ENCODE measurements around the gene PODXL2. TPM values are rescaled to one million over a fixed set of nuclear protein-coding genes. Genes with fewer than 3 reads are reported as not detected.

PODXL2 gene
- polyA plus RNA-seq, 1 experiment, result 3.4 TPM

- no peak for TF ChIP-seq CTCF (IDR thresholded peaks at IDR 0.05; ENCODE audit: insufficient read depth, low read depth, low read length)
- Histone ChIP-seq H3K27me3 (ENCODE audit: control insufficient read depth, insufficient read depth, low read length) (no peaks in the 10 kb centered on the region), H3K4me3 (ENCODE audit: low read depth, low read length) (no peak overlapping the region), H3K36me3 (ENCODE audit: control insufficient read depth, insufficient read depth, low read length) (peaks cover 9% of the 10 kb centered on the region)
- POLR2A ChIA-PET, result no interaction called here
- CTCF ChIA-PET, result interaction anchor here (1.6 kb wide), 1 partner anchor 21 kb away, joined by 3 read pairs; no protein-coding TSS in a partner anchor
- DNase-seq (ENCODE audit: low read depth), result no peak
These were observed 83.5 kb downstream of the PODXL2 start for GRCh38 chr3:127712461-127712860.

- DNase-seq (ENCODE audit: low read depth), result no peak
- no peak for TF ChIP-seq CTCF (IDR thresholded peaks at IDR 0.05; ENCODE audit: insufficient read depth, low read depth, low read length)
- Histone ChIP-seq H3K36me3 (ENCODE audit: control insufficient read depth, insufficient read depth, low read length) (peaks cover 9% of the 10 kb centered on the region), H3K27me3 (ENCODE audit: control insufficient read depth, insufficient read depth, low read length) (no peaks in the 10 kb centered on the region), H3K4me3 (ENCODE audit: low read depth, low read length) (no peak overlapping the region)
- POLR2A ChIA-PET, result no interaction called here
- CTCF ChIA-PET, result interaction anchor here (1.2 to 1.6 kb wide), 2 partner anchors 22 to 31 kb away, joined by 3 to 4 read pairs; no protein-coding TSS in a partner anchor
These were observed 84.1 kb downstream of the PODXL2 start for GRCh38 chr3:127712881-127713771.

GRCh38 chr3:127714125-127714571, 85.2 kb downstream of the PODXL2 start:
- no peak overlapping the region for H3K4me3 ChIP-seq (ENCODE audit: low read depth, low read length)
- H3K36me3 ChIP-seq (ENCODE audit: control insufficient read depth, insufficient read depth, low read length), result peaks cover 9% of the 10 kb centered on the region
- POLR2A ChIA-PET, result no interaction called here
- H3K27me3 ChIP-seq (ENCODE audit: control insufficient read depth, insufficient read depth, low read length), result no peaks in the 10 kb centered on the region
- no peak for DNase-seq (ENCODE audit: low read depth)
- CTCF ChIA-PET, result interaction anchor here (1.2 kb wide), 1 partner anchor 30 kb away, joined by 4 read pairs; no protein-coding TSS in a partner anchor
- no peak for TF ChIP-seq CTCF (IDR thresholded peaks at IDR 0.05; ENCODE audit: insufficient read depth, low read depth, low read length)

GRCh38 chr3:127714866-127715265, 85.9 kb downstream of the PODXL2 start:
- H3K36me3 ChIP-seq (ENCODE audit: control insufficient read depth, insufficient read depth, low read length), result peaks cover 12% of the 10 kb centered on the region
- no peak for DNase-seq (ENCODE audit: low read depth)
- ChIA-PET CTCF (interaction anchor here (1.7 kb wide), 1 partner anchor 9 kb away, joined by 5 read pairs; no protein-coding TSS in a partner anchor), POLR2A (no interaction called here)
- H3K4me3 ChIP-seq (ENCODE audit: low read depth, low read length), result no peak overlapping the region
- no peaks in the 10 kb centered on the region for H3K27me3 ChIP-seq (ENCODE audit: control insufficient read depth, insufficient read depth, low read length)
- no peak for TF ChIP-seq CTCF (IDR thresholded peaks at IDR 0.05; ENCODE audit: insufficient read depth, low read depth, low read length)

- POLR2A ChIA-PET, result no interaction called here
- TF ChIP-seq CTCF (IDR thresholded peaks at IDR 0.05; ENCODE audit: insufficient read depth, low read depth, low read length), result no peak
- H3K27me3 ChIP-seq (ENCODE audit: control insufficient read depth, insufficient read depth, low read length), result no peaks in the 10 kb centered on the region
- no peak for DNase-seq (ENCODE audit: low read depth)
- no peak overlapping the region for H3K4me3 ChIP-seq (ENCODE audit: low read depth, low read length)
- H3K36me3 ChIP-seq (ENCODE audit: control insufficient read depth, insufficient read depth, low read length), result peaks cover 14% of the 10 kb centered on the region
- CTCF ChIA-PET, result interaction anchor here (1.7 kb wide), 1 partner anchor 9 kb away, joined by 5 read pairs; no protein-coding TSS in a partner anchor
These were observed 86.5 kb downstream of the PODXL2 start for GRCh38 chr3:127715532-127715931.
